Ishikawa (cell line): Measurements from ENCODE around the gene FRMPD4.

ENCODE experiments used
- EP300 ChIP-seq: IDR thresholded peaks from 2 replicates; pipeline ENCODE4 v1.6.1; 2012; ENCODE audit warnings: borderline replicate concordance
- FOXM1 ChIP-seq: IDR thresholded peaks from 2 replicates; pipeline ENCODE4 v1.6.1; 2012; ENCODE audit warnings: low read depth, borderline replicate concordance
- MAX ChIP-seq: IDR thresholded peaks from 2 replicates; pipeline ENCODE4 v1.6.1; 2012
- NFIC ChIP-seq: IDR thresholded peaks from 2 replicates; pipeline ENCODE4 v1.6.1; 2012
- TCF12 ChIP-seq: IDR thresholded peaks from 2 replicates; pipeline ENCODE4 v1.6.1; 2012; ENCODE audit warnings: low read depth
- YY1 ChIP-seq: IDR thresholded peaks from 2 replicates; pipeline ENCODE4 v1.6.1; 2012; ENCODE audit warnings: low read depth
- TF ChIP-seq, protein P1 (sequence below): IDR thresholded peaks from 2 replicates; pipeline ENCODE4 v1.6.1; 2012; ENCODE audit warnings: low read depth, mild to moderate bottlenecking

DNA sequence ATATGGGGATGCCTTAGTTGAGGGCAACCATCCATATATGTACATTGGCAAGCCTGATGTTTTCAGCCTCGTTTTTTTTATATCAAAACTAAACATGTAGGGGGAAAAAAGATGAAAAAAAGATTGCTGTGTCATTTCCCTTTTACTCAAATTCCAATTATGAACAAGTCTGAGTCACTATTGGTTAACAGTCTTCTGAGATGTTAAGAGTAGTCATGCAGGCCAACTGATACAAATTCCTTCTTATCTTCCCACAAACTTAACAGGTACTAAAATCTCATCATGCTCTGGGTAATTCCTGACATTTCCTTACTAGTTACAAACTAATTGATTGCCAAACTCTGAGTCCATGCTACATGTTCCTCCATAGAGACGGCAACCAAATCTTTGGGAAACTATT lies 222.1 kb downstream of the FRMPD4 start:
- TF ChIP-seq FOXM1: no peak
- no peak for TF ChIP-seq EP300
- TF ChIP-seq NFIC: no peak
- TF ChIP-seq, protein P1, sequence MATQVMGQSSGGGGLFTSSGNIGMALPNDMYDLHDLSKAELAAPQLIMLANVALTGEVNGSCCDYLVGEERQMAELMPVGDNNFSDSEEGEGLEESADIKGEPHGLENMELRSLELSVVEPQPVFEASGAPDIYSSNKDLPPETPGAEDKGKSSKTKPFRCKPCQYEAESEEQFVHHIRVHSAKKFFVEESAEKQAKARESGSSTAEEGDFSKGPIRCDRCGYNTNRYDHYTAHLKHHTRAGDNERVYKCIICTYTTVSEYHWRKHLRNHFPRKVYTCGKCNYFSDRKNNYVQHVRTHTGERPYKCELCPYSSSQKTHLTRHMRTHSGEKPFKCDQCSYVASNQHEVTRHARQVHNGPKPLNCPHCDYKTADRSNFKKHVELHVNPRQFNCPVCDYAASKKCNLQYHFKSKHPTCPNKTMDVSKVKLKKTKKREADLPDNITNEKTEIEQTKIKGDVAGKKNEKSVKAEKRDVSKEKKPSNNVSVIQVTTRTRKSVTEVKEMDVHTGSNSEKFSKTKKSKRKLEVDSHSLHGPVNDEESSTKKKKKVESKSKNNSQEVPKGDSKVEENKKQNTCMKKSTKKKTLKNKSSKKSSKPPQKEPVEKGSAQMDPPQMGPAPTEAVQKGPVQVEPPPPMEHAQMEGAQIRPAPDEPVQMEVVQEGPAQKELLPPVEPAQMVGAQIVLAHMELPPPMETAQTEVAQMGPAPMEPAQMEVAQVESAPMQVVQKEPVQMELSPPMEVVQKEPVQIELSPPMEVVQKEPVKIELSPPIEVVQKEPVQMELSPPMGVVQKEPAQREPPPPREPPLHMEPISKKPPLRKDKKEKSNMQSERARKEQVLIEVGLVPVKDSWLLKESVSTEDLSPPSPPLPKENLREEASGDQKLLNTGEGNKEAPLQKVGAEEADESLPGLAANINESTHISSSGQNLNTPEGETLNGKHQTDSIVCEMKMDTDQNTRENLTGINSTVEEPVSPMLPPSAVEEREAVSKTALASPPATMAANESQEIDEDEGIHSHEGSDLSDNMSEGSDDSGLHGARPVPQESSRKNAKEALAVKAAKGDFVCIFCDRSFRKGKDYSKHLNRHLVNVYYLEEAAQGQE: no peak
- no peak for TF ChIP-seq MAX
- no peak for TF ChIP-seq YY1
- no peak for TF ChIP-seq TCF12
